ENCODE results near the gene PPM1H.
"Not testable (repeated sequence)": the region's sequence is repeated elsewhere in the genome, so short reads cannot be mapped to it uniquely, and the experiment has no call there.

The PPM1H gene, protein sequence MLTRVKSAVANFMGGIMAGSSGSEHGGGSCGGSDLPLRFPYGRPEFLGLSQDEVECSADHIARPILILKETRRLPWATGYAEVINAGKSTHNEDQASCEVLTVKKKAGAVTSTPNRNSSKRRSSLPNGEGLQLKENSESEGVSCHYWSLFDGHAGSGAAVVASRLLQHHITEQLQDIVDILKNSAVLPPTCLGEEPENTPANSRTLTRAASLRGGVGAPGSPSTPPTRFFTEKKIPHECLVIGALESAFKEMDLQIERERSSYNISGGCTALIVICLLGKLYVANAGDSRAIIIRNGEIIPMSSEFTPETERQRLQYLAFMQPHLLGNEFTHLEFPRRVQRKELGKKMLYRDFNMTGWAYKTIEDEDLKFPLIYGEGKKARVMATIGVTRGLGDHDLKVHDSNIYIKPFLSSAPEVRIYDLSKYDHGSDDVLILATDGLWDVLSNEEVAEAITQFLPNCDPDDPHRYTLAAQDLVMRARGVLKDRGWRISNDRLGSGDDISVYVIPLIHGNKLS

DNA sequence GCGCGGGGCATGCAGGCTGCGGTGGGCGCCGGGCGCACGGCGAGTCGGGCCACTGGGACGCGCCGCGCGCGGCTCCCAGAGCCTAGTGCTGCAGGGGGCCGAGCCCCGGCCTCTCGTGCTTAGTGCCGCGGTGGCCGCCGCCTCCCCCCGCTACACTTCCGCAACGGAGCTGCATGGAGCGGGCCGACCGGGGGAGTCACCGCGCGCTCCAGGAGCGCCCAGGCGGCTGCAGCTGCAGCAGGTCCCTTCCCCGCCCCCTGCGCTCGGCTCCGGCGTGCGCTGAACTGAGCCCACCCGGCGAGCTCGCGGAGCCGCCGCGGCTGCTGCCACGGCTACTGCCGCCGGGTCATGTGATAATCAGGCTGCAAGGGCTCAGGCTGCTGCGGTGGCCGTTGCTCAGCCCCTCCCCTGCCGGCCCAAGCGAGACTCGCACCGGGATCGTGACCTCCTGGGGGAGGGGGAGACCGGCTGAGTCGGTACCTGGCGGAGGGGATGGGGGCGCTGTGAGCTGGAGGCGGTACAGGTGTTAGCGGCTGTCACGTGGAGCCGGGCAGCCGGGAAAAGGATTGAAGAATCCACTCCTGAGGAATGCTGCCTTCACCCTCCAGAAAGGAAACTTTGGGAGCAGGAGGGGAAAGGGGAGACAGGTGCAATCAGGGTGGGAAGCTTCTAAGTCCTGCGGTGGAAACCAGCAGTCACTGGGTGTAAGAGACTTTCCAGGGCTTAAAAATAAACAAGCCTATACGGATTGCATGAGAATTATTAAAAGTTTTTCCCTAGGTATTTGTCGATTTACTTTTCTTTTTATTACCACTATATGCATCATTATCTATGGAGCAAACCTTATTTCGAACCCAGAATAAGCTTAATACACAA is at the start of gene PPM1H:
Gene PPM1H (minus strand): TSS at position 352 of the 876 bp plus-strand sequence. CDS start 414 bp downstream, outside the sequence.
- FAIRE-seq (no peak), DNase-seq (ENCODE audit: extremely low spot score, insufficient read length, low read depth) (peak; percentile 26)

DNA sequence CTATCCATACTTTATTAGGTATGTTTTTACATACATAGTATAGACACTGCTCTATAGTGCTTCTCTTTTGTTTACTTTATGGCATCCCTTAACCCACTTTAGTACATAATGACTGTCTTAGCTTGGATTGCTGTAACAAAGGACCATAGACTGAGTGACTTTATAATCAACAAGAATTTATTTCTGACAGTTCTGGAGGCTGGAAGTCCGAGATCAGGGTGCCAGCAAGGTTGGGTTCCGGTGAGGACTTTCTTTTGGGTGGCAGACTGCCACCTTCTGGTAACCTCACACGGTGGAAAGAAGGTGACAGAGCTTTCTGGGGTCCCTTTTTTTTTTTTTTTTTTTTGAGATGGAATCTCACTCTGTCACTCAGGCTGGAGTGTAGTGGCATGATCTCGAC is 48.6 kb upstream of the PPM1H start:
- no peak for FAIRE-seq
- DNase-seq (ENCODE audit: extremely low spot score, insufficient read length, low read depth), result no peak

DNA sequence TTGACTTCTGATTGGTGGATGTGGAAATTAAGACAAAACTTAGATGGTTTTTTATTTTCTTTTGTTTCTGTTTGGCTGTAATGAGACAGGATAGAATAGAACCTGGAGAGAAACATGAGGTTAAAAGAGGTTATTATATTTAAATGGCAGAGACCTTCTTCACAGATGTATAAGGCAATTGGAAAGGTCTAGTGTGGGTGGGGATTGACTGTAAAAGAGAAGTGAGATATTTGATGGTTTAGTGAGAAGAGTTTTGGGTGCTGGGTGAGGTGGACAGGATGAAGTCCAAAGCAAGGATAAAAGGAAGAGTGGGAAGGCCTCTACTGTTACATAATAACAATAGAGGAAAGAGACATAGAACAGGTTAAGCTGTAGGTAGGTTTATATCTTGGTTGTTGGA is 43.8 kb upstream of the PPM1H start:
- no peak for FAIRE-seq
- no peak for DNase-seq (ENCODE audit: extremely low spot score, insufficient read length, low read depth)

DNA sequence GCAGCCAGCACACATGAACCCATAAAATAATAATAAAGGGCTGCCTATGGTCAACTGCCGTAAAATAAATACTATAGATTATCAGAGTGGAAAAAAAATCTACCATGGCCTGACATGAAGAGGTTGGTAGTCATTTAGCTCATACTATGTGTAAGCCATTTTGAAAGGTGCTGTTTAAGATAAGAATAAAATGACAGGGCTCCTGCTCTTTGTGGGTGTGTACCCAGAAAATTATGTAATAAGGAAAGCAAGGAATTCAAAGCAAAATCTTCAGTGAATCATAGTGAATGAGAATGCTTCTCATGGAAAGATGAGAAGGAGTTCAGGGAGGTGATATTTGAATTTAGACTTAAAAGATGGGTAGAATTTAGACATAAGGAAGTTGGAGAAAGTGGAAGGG is 42.9 kb upstream of the PPM1H start:
- no peak for FAIRE-seq
- no peak for DNase-seq (ENCODE audit: extremely low spot score, insufficient read length, low read depth)

DNA sequence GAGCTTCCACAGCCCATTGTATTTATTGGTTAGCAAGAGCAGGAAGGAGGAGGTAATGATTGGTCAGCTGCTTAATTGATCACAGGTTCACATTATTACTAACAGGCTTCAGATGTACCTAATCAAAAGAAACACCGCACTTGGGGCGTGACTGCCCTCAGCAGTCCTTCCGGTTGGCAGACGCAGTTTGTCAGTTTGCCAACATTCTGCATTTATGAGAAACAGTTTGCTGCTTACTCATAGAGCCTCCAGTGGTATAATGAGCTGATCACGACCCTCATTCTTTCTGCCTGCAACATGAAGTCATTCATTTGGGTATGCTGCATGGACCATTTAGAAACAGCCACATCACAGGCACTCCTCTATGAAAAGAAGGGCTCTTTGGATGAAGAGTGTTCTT is 42.5 kb upstream of the PPM1H start:
- FAIRE-seq (no peak), DNase-seq (ENCODE audit: extremely low spot score, insufficient read length, low read depth) (no peak)

DNA sequence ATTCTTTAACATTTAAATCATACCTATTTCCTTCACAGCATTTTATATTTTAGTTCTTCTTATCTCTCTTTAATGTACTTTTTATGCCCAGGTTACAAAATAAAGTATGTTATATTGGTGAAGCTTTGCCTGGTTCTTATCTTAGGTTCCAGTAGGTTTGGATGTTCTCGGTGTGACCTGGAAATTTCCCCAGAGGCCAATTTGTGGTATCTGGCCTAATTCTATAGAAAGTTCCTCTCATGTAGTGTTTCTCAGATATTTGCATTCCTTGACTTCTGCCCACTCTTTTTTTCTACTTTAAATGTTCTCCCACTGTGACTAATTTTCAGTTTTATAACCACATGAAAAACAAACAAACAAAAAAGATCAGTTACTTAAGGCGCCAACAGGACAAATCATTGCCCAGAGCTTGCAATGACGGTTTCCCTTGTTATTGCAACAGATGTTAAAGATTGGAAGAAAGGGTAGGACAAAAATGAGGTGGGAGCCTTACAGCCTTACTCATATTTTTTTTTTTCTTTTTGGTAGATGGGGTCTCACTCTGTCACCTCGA is 41.2 kb upstream of the PPM1H start:
- FAIRE-seq (no peak), DNase-seq (ENCODE audit: extremely low spot score, insufficient read length, low read depth) (no peak)

DNA sequence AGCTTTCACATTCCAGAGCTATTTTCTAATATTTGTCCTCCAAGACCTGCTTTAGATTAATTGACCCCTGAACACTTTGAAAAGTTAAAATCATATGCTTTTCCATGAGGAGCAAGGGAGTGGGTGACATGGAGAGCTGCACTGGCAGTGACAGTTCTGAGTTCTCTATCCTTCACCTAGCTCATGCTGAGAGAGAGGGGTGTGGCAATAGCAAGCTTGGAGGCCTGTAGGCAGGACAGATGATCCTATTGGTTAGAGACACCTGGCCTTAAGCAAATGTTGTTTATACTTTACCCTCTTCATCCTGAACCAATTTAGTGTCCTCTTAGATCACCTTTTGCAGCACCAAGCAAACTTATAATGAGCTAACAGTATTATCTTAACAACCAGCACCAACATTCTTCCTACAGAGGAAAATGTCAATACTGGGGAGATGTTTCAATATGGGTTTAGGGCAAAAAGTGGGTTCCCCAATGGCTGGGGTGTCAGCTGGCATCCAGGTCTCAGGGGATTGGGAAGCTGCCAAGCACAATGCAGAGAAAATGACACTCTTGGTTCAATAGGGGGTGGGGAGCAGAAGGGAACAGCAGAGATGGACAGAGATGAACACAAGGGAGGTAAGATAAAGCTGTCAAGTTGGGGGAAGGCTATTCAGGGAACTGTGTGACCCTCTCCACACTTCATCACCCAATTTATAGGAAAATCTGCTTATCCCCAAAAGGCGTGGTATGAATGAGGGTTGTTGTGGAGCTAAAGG is 37.0 kb upstream of the PPM1H start:
- no peak for DNase-seq (ENCODE audit: extremely low spot score, insufficient read length, low read depth)
- FAIRE-seq, result no peak

DNA sequence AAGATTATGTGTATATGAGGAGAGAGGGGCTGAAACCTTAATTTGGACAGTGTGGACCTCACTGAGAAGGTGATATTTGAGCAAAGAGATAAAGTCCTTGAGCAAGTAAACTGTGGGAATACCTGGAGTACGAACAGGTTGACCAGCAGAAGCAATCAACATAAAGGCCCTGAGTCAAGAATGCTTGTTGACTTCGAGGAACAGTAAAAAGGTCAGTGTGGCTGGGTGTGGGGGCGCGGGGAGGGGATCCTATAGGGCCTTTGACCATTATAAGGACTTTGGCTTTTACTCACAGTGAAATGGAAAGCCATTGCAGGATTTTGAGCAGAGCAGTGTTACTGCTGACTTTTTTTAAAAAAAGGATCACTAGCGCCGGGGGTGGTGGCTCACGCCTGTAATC is 34.7 kb upstream of the PPM1H start:
- DNase-seq (ENCODE audit: extremely low spot score, insufficient read length, low read depth) (no peak), FAIRE-seq (no peak)

DNA sequence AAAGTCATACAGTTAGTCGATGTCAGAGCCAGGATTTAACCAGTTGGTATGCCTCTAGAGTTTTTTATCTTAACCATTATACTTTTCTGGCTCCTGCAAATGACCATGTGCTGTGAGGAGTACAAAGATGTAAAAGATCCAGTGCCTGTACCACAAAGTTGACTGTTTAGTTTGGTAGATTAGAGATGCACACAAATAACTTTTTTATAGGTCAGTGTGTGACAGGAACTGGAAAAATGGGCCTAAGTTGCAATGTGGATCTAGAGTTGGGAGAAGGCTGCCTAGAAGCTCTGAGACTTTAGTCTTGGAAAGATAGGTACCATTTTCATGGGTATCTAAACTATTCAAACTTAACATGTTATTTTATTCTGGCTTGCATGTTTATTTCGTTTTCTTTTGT is 32.8 kb upstream of the PPM1H start:
- no peak for FAIRE-seq
- DNase-seq (ENCODE audit: extremely low spot score, insufficient read length, low read depth), result no peak

DNA sequence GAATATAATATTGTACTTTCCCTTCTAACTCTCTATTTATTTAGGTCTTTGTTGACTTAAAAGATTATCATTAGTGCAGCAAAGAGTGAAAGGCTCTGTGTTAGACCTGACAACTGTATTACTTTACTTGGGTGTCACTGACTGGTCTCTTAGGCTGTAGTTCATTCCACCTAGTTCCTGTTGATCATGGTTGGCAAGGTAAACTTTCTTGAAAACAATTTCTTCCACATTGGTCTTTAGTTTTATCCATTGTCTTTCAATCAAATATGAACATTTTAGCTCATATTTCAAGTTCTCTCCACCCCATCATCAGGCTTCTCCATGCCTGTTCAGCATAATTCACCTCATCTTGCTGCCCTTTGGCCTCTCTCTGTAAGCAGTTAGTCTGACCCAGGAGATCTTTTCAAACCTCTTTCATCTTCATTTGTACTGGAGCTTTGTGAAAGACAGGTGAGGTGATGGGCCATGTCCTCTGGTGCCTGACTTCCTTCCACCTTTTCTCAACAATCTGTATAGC is 32.1 kb upstream of the PPM1H start:
- no peak for FAIRE-seq

DNA sequence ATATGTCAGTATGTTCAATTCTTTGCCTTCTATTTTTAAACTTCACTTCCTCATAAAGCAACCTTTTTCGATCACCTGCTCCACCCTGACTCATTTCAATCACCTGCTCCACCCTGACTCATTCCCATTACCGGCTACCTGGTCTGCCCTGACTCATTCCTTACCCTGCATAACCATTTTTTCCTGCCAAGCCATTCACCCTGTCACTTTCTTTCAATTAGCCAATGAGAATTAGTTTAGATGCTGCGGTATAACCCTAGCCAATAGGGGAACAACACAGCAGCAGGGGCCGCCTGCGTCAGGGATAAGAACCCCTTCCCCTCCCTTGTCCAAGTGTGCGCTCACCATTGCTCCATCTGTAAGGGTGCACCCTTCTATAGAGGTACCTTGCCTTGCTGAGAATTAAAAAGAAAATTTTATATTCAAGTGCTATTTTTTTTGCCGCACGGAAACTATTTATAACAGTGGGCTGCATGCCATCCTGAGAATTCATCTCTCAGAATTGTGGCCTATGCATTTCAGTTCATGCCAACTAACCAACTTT is 31.6 kb upstream of the PPM1H start:
- DNase-seq (ENCODE audit: extremely low spot score, insufficient read length, low read depth); FAIRE-seq: not testable (repeated sequence)

More for the DNA sequence above, 32.1 kb upstream of the PPM1H start:
- DNase-seq (ENCODE audit: extremely low spot score, insufficient read length, low read depth), result no peak

DNA sequence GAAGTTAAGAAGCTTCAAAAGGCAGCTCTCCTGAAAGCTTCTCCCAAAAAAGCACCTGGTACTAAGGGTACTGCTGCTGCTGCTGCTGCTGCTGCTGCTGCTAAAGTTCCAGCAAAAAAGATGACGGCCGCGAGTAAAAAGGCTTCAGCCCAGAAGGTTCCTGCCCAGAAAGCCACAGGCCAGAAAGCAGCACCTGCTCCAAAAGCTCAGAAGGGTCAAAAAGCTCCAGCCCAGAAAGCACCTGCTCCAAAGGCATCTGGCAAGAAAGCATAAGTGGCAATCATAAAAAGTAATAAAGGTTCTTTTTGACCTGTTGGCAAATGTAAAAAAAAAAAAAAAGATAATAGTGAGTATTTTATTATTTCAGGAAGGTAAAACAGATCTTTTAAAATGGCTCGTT is 30.8 kb upstream of the PPM1H start:
- DNase-seq (ENCODE audit: extremely low spot score, insufficient read length, low read depth); FAIRE-seq: not testable (repeated sequence)

DNA sequence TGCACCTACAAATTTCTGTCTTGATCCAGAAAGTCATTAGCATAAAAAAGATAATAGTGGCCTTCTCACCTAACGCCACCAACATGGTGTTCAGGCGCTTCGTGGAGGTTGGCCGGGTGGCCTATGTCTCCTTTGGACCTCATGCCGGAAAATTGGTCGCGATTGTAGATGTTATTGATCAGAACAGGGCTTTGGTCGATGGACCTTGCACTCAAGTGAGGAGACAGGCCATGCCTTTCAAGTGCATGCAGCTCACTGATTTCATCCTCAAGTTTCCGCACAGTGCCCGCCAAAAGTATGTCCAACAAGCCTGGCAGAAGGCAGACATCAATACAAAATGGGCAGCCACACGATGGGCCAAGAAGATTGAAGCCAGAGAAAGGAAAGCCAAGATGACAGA is 30.3 kb upstream of the PPM1H start:
- not testable (repeated sequence) for DNase-seq (ENCODE audit: extremely low spot score, insufficient read length, low read depth); FAIRE-seq

DNA sequence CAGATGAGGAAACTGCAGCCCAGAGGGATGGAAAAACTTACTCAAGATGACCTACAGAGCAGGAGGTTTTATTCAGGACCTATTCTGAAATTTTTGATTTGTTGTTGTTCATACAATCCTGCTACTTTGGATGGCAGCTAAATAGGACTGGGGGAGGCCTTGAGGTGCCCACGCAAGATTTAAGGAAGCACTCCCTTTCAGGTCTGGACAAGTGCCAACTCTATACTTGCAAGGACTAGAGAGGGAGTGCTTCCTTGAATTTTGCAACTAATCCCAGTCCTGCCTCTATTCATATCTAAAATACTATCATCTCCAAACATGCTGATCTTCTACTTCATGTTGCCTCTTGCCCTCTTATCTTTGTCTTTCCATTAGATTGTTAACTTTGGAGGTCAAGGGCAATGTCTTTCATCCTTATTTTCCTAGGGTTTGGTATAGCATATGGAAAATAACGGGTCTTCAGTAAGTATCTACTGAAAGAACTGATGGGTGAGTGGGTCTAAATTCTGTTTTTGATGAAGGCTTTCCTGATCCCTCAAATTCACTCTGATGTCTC is 28.6 kb upstream of the PPM1H start:
- no peak for DNase-seq (ENCODE audit: extremely low spot score, insufficient read length, low read depth)
- no peak for FAIRE-seq

DNA sequence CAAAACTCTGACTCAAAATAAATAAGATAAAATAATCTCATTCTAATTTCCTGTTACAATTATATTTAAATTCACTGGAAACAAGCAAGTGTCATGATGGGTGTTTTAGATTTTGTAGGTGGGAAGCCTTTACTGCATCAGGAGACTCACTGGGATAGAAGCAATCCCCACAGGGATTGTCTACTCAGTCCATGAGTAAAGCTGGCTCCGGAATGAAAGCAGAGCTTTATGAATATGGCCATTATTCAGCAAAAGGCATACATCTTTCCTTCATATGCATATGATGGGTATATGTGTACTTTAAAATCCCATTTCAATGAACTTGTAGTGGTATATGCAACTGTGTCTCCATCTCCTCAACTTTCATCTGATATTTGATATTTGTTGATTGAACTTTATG is 25.4 kb upstream of the PPM1H start:
- no peak for DNase-seq (ENCODE audit: extremely low spot score, insufficient read length, low read depth)

DNA sequence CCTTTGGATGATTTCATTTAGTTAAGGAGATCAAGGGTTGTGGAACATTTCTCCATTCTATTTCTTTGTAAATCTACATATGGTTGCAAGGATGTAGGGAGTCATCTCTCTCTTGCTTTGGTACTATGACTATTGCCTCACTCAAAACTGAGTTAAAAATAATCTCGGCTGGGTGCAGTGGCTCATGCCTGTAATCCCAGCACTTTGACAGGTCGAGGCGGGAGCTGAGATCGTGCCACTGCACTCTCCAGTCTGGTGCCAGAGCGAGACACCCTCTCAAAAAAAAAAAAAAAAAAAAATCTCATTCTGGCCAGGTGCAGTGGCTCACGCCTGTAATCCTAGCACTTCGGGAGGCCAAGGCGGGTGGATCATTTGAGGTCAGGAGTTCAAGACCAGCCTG is 24.8 kb upstream of the PPM1H start:
- FAIRE-seq, result no peak
- DNase-seq (ENCODE audit: extremely low spot score, insufficient read length, low read depth), result no peak

More for the DNA sequence above, 25.4 kb upstream of the PPM1H start:
- no peak for FAIRE-seq

DNA sequence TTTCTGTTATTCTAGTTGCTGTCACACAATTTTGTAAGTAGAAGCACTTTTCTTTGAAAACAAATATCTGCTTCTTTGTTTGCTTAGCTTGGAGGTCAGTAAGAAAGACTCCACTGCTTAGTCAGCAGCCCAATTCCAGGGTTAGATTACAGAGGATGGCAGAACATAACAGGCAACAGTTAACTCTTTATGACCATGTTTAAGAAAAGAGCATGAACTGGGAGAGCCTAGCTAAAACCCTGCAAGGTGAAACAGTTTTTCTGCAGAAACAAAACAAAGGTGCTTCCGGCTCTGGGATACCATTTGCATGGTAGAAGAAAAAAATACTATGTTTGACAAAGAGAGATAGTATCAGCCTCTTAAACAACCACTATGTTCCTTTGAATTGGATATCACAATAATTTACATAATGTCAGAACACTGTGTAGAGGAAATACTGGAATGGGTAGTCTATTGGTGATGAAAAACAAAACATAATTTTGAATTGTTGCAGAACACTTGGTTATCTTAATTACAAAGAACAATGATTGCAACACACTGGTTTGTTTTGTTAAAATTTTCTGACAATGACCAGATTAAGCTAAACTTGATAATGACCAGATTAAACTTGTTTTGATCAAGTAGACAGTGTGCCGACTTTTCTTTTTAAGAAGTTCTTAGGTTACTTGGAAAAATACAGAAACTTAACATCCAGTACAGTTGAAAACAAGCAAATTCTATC is 22.4 kb upstream of the PPM1H start:
- DNase-seq (ENCODE audit: extremely low spot score, insufficient read length, low read depth), result no peak
- no peak for FAIRE-seq

DNA sequence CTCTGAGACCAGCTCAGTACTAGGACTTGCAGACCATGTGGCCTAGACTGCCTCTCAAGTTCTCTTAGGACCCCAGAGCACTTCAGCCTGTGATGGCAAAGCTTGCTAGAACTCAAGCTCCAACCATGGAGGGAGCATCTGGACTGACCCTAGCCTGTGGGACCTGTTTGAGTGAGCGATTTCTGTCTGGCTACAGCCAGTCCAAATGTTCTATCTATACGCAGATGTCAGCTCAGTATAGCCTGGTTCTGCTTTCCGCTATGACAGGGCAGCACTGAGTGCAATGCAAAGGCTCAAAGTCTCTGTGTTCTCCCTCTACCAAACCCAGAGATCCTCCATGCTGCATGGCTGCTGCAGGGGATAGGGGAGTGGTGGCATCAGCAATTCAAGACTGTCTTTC is 20.7 kb upstream of the PPM1H start:
- DNase-seq (ENCODE audit: extremely low spot score, insufficient read length, low read depth) (no peak), FAIRE-seq (no peak)
